NCI-H1694 treated with DMSO at 0.1 percent for 48 hours (cell line): Measurements from ENCODE around the gene PROK1.

ENCODE experiments used
- DNase-seq: peaks from one replicate; lab custom pipeline; 2025; lab: John Stamatoyannopoulos, UW

Gene PROK1

GRCh38 chr1:110465814-110466380 lies 14.9 kb downstream of the PROK1 start:
- DNase-seq, result no peak

DNA sequence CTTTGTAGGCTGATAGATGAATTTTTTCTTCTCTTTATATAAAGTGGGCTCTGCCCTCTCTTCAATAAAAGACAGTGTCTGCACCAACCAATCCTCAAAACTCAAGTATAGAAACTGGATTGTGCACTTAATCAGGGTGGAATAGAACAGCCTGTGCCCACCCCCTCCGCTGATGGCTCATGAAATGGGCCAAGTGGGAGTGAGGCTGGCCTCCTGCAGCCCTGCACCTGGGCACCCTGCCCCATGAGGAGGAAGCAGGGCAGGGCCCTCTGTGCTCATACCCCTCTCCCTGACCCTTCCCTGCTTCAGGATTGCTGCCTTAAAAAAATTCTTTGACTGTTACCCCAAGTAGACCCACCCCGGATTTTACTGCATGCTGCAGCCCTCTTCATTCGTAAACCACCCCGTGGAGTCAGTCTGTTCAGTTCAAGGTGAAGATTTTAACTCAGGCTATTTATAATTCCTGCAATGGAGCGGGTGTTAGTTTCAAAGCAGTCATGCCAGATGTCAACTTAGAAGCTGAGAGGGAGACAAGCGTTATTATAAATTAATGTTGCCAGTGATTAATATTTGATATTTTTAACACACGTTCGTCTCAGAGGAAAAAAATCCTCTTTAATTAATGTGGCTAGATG lies 15.8 kb downstream of the PROK1 start:
- peak; percentile 48 for DNase-seq

DNA sequence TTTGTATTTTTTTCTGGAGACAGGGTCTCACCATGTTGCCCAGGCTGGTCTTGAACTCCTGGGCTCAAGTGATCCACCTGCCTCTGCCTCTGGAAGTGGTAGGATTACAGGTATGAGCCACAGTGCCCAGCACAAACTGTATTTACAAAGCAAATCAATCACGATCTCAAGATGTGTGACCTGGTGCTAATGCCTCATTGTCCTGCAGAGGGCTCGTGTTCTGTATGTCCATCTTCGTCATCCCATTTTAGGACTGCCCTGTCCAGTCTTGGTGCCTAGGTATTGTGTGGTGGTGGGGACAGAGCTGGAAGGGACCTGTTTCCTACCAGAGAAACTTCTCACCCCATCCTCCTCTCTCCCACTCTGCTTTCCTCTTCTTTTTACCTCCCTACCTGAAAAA lies 20.2 kb downstream of the PROK1 start:
- DNase-seq, result no peak

DNA sequence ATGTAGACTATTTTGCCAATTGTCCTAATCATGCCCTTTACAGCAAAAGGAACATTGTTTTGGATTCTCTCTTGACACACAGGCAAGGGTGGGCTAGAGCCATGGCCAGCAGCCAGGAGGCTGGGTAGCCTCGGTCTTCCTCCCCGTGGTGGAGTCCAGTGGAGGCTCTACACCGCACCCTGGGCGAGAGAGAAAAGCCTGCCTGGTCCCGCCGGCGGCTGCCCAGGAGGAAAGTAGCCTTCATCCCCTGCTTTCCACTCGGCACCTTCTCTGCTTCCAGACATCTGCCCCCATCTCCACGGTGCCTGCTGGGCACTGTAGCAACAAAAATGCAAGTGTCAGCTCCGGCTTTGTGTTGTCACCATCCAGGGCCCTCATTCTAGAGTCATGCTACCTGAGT lies 21.6 kb downstream of the PROK1 start:
- no peak for DNase-seq

DNA sequence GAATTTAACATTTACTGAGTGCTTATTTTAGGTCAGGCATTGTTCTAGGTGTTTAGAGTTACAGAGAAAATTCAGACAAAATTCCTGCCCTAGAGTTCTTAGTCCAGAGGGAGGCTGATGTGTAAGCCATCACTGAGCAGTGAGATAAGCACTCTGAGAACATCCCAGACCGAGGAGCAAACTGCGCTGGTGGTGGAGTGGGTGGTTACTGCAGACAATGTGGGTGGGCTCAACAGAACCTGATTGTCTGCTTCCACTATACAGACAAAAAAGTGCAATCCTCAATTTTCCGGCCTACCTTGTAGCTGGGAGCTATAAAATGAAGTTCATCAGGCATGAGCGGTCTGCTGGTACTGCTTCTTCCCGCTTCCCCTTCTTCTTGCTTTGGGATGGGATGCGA lies 23.5 kb downstream of the PROK1 start:
- no peak for DNase-seq

DNA sequence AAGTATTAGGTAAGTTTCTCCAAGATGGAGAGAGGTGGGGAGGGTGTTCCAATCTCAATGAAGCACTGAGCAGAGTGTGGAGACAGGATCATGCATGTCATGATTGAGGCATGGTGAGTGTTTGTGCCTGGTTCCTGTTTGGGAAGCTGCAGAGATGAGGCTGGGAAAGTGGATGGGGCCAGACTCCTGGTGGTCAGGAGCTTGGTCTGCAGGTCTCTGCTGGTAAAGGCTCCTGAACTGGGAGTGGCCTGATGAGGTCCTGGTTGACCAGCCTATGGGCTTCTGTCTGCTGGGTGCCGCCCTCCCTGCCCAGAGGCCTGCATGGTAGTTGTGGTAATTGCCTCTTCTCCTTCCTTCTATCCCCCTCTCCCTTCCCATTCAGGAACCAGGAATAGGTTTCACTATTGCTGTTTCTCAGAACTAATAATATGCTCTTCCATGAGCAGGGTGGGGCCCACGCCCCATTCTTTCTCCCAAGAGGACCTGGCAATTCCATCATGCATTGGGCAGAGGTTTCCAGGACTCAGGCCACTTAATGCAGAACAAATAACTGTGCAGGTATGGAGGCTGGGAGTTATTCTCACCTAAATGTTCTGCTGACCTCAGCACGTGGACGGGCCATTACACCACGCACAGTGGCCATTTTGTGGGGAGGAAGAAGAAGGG lies 24.5 kb downstream of the PROK1 start:
- DNase-seq, result no peak

DNA sequence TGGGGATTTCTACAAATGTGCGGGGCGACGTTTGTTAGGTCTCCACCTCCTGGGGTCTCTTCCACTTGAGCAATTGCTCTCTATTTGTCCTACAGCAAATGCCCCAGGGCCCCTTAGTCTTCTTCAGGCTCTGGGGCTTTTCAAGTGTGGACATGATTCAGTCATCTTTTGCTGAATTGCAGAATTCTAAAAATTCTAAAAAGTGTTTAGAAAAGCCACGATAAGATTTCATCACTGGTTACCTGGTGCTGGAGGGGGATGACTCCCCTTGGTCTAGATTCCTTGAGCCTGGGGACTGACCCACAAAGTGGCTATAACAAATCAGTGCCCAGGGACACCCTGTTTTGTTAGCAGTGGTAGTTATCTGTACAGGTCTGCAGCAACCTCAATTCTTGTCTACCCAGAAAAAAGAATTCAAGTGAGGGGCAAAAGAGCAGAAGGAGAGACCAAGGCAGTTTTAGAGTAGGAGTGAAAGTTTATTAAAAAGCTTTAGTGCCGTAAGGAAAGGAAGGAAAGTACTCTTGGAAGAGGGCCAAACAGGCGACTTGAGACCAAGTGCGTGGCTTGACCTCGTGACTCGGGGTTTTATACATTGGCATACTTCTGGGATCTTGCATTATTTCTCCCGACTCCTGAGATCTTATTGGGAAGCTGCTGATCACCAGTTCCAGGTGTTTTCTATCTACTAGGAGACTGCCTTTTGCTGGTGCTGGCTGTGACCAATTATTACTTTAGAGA lies 25.2 kb downstream of the PROK1 start:
- no peak for DNase-seq

DNA sequence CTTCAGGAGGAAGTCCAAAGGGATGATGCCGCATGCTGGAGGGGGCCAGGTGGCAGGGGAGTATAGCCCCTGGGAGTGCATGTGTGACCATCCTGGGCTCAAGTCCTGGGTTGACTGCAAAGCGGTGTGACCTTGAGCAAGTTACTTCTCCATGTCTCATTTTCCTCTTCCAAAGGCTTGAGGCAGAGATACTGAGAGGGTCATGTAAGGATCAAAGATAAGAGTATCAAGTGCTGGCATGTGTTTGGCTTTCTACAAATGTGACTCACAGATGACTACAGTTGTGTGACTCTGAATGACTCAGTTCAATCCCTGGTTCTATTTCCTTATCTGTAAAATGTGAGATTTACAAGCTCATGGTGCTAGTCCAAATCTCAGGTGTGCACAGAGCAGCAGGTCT lies 26.1 kb downstream of the PROK1 start:
- DNase-seq, result no peak

DNA sequence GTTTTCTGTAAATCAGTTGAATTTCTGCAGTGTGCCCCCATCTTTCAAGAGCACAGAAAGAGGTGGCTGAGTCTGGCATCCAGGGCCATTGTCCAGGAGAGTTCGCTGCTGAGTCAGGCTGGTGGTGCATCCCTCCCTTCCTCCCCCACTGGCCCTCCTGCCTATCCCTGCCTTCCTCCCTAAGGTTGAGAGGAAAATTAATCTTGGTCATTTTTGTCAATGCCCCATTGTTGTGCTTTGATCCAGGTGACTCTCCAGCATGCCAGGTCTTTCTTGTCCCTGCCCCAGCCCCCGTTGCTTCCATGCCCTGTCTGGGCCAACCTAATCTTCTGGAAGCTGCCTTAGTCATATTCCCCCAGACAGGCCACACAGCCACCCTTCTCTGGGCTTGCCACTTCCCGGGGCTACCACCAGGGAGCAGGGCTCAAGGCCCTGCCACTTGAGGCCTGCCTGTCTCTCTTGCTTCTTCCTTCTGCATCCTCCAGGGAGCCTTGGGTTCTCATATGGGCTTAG lies 26.6 kb downstream of the PROK1 start:
- no peak for DNase-seq

DNA sequence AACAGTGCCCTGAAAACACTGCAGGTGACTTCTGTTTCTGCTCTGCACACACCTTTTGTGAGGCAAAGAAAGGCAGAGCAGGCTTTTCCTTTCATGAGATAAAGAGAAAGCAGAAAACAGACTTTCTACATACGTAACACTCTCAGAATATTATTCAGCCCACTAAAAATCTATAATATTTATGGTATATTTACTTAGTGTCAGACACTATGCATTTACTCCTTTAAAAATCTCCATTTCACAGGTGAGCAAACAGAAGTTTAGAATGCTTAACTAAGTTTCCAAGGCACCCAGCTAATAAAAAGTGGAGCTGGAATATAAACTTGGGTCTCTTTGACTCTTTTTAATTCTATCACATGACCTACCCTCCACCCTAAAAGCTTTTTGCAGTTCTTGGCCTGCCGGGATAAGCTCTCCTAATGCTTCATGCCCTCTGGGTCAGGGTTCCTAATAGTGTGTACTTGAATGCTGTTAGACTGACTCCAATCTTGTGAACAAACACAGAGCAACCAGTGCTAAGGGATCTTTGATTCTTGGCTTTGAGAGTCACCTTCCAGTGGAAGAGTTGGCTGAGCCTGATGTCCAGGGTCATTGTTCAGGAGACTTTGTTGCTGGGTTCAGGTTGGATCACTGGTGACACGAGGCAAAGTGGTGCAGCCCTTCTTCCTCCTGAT lies 27.2 kb downstream of the PROK1 start:
- no peak for DNase-seq

DNA sequence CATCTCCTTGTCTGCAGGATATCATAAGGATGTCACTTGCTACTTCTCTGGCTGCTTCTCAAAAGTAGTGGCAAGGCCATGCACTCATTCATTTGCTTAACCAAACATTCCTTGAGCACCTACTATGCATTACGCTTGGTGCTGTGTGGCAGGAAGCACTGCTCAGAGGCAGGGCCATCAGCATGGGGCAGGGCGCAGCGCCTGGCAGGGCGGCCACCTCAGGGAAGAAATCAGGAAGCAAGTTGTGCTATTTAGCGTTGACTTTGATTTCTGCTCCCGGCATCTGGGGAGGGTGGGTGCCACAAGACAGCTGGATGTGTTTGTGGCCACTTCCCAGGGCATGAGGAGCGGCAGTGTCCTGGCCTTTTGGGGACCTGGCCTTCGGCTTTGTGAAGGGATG lies 27.9 kb downstream of the PROK1 start:
- DNase-seq, result no peak

GRCh38 chr1:110480356-110481096 lies 29.6 kb downstream of the PROK1 start:
- DNase-seq, result no peak

- no peak for DNase-seq
Measured at GRCh38 chr1:110481968-110482623, 31.1 kb downstream of the PROK1 start.

DNA sequence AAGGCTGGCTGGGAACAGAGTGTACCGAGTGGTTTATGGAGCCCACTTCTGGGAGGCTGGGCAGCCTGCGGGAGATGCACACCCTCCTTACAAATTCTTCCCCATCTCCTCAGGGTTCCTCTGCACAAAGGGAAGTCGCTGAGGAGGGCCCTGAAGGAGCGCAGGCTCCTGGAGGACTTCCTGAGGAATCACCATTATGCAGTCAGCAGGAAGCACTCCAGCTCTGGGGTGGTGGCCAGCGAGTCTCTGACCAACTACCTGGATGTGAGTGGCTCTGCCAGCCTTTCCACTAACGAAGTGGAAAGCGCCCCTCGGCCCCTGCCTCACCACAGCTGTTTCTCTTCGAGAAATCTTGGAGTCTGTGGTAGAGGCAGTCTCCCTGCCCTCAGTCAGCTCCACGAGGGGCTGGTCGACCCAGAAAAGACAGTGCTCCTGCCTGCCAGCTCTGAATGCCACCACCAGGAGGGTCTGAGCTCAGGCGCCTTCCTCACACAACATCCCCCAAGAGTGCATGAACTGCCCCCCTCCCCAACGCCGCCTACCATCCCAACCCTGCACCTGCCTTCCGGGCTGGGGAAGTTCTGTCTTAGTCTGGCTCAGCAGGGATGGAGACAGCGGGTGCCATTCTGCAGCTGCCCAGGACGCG lies 31.8 kb downstream of the PROK1 start:
- DNase-seq, result no peak

DNA sequence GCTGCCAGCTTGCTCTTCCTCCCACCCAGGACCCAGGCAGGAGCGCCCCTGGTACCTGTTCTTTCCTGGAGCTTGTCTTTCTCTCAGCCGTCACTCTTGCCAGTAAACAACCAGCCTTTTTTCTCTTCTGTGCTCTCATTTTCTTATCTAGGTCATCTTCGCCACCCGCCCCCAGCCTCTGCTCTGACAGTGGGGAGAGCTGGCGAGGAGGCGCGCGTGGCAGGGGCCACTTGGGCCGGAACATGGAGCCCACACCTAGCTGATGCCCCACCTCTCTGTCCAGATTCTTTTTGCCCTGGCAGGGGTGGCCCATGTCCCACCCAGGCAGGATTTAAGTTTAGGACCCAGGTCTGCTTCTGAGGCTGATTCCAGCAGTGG lies 32.3 kb downstream of the PROK1 start:
- no peak for DNase-seq

DNA sequence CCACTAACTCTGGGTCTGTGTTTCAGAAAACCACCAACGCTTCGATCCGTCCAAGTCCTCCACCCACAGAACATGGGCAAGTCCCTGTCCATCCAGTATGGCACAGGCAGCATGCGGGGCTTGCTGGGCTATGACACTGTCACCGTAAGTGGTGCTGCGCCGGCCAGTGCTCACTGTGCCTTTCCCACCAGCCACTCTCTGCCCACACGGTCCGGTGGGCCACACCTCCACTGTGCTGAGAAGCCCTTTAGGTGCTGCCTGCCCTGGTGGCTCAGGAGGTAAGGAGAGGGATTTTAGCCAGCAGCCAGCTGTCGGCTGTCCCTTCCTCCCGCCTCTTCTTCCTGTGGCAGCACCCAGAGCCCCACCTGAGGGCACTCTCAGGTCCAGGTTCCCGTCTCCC lies 33.9 kb downstream of the PROK1 start:
- DNase-seq, result no peak

GRCh38 chr1:110485725-110486124 lies 34.8 kb downstream of the PROK1 start:
- DNase-seq, result no peak

GRCh38 chr1:110487726-110488125 lies 36.8 kb downstream of the PROK1 start:
- DNase-seq, result no peak

DNA sequence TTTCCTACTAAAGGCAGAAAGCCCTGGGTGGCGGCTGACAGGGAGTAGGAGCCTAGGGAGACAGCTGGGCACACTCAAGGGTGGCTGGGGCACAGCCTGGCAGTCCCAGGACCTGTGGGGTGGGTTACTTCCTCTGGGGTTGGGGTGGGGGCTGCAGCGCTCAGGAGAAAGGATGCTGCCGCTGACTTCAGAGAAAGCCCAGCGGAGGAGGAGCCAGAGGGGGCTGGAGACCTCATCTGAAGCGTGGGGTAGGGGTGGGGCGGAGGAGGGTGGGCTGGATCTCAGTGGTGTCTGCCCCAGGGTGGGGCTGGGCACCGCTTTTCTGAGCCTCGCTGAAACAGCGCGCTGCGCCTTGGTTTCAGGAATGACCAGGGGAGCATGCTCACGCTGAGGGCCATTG lies 37.2 kb downstream of the PROK1 start:
- no peak for DNase-seq

DNA sequence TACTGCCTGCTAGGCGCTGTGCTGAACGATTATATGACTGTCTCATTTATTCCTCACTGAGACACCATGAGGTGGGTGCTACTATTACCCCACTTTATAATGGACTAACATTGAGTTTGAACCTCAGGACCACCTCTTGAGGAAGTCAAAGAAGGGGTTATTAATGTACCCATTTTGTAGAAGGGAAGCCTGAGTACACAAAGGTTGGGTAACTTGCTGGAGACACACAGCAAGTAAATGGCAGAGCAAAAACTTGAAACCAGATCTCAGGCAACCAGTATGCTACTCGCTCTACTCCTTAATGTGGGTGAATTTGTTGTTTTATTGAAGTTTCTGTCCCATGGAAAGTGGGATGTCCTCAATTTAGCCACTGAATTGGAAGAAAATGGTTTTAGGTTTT lies 37.9 kb downstream of the PROK1 start:
- no peak for DNase-seq

DNA sequence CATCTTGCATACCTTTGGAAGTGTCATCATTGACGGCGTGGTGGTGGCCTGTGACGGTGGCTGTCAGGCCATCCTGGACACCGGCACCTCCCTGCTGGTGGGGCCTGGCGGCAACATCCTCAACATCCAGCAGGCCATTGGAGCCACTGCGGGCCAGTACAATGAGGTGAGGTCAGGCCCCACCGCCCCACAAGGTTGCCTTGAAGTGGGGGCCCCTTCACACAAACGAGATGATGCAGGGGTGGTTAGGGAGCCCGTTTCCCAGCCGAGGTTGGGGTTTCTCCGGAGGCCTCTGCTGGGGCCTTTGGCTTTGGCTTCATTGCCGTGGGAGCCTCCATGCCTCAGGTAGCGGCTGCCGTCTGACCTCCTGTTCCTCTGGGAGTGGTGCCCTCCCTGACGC lies 38.5 kb downstream of the PROK1 start:
- DNase-seq, result no peak
